T-helper 17 cell (primary cell): ENCODE data around the gene TEAD2. TPM values are rescaled to one million over a fixed set of nuclear protein-coding genes. Genes with fewer than 3 reads are reported as not detected.
"Not testable (repeated sequence)": the region's sequence is repeated elsewhere in the genome, so short reads cannot be mapped to it uniquely, and the experiment has no call there.

ENCODE experiments used
- ATAC-seq: fragments of 150-1000 bp; cut with Tn5 transposase; 2 replicates; pipeline ENCODE4 v1.10.0; 2021; ENCODE audit warnings: mild to moderate bottlenecking, moderate library complexity
- DNase-seq, 3 donors: peaks; one replicate each; pipeline versions ENCODE4 v3.0.0 to v3.0.0-alpha.2; 2020 to 2021
- H3K9me3 ChIP-seq: one replicate; pipeline ENCODE4 v1.7.0; 2013; ENCODE audit warnings: low read length, mild to moderate bottlenecking; ENCODE audit not compliant: control insufficient read depth, poor library complexity, severe bottlenecking
- H3K27ac Mint-ChIP-seq: one replicate; pipeline ENCODE4 v1.8.0; 2022; ENCODE audit warnings: mild to moderate bottlenecking, moderate library complexity, mixed read lengths
- H3K27me3 Mint-ChIP-seq: one replicate; pipeline ENCODE4 v1.8.0; 2022; ENCODE audit warnings: mixed read lengths
- H3K36me3 Mint-ChIP-seq: one replicate; pipeline ENCODE4 v1.8.0; 2022; ENCODE audit warnings: low read depth, mixed read lengths
- H3K4me1 Mint-ChIP-seq: one replicate; pipeline ENCODE4 v1.8.0; 2022; ENCODE audit warnings: mild to moderate bottlenecking, mixed read lengths
- H3K4me3 Mint-ChIP-seq: one replicate; pipeline ENCODE4 v1.8.0; 2022; ENCODE audit warnings: mild to moderate bottlenecking, moderate library complexity, mixed read lengths
- total RNA-seq, 4 donors: library from RNA in 2 of 4; stranded (reverse) in 2 of 4; gene quantifications; one replicate each; pipeline ENCODE4 v1.2.3 and lab custom pipeline; 2022 to 2026

The TEAD2 gene
- total RNA-seq, 2 donors from 2014 or later = 0.17 TPM; not detected in 1

- not testable (repeated sequence) for H3K27ac Mint-ChIP-seq, ATAC-seq
- H3K27me3 Mint-ChIP-seq = peaks cover 30% of the 10 kb centered on the region
Observed at GRCh38 chr19:49373174-49373573, 11.0 kb upstream of the TEAD2 start.

GRCh38 chr19:49371184-49371583, 9.0 kb upstream of the TEAD2 start:
- H3K4me1 Mint-ChIP-seq = peaks cover 3% of the 10 kb centered on the region
- H3K27me3 Mint-ChIP-seq = peaks cover 20% of the 10 kb centered on the region
- no peak overlapping the region for H3K4me3 Mint-ChIP-seq
- DNase-seq (no peak), ATAC-seq (no peak)
- peaks cover 7% of the 10 kb centered on the region for H3K9me3 ChIP-seq
- no peak overlapping the region for H3K27ac Mint-ChIP-seq
- H3K36me3 Mint-ChIP-seq = no peaks in the 10 kb centered on the region

More at GRCh38 chr19:49373174-49373573, 11.0 kb upstream of the TEAD2 start:
- not testable (repeated sequence) for H3K4me3 Mint-ChIP-seq, H3K36me3 Mint-ChIP-seq, DNase-seq, H3K9me3 ChIP-seq, H3K4me1 Mint-ChIP-seq

GRCh38 chr19:49368711-49369358, 6.6 kb upstream of the TEAD2 start:
- H3K27ac Mint-ChIP-seq = no peak overlapping the region

GRCh38 chr19:49366110-49366509, 3.9 kb upstream of the TEAD2 start:
- DNase-seq (no peak), ATAC-seq (no peak)
- H3K9me3 ChIP-seq = peaks cover 7% of the 10 kb centered on the region
- no peak overlapping the region for H3K27ac Mint-ChIP-seq
- H3K4me1 Mint-ChIP-seq = peaks cover 10% of the 10 kb centered on the region
- H3K36me3 Mint-ChIP-seq = peaks cover 4% of the 10 kb centered on the region
- peaks cover 5% of the 10 kb centered on the region for H3K27me3 Mint-ChIP-seq
- H3K4me3 Mint-ChIP-seq = no peak overlapping the region

More at GRCh38 chr19:49368711-49369358, 6.6 kb upstream of the TEAD2 start:
- peaks cover 5% of the 10 kb centered on the region for H3K27me3 Mint-ChIP-seq
- ATAC-seq = no peak
- H3K4me1 Mint-ChIP-seq = peaks cover 3% of the 10 kb centered on the region
- no peak for DNase-seq
- peaks cover 4% of the 10 kb centered on the region for H3K36me3 Mint-ChIP-seq
- no peak overlapping the region for H3K4me3 Mint-ChIP-seq
- peaks cover 7% of the 10 kb centered on the region for H3K9me3 ChIP-seq

- DNase-seq = no peak
- ATAC-seq = no peak
Observed at GRCh38 chr19:49364083-49364737, 2.0 kb upstream of the TEAD2 start.

GRCh38 chr19:49363268-49364082, 1.3 kb upstream of the TEAD2 start, which contains the start of gene DKKL1:
Gene DKKL1 (plus strand): TSS chr19:49363877. CDS start chr19:49363999, 122 bp downstream.
- Mint-ChIP-seq H3K4me1 (peaks cover 20% of the 10 kb centered on the region), H3K36me3 (peaks cover 6% of the 10 kb centered on the region), H3K27ac (no peak within 1 kb of the TSS), H3K4me3 (no peak within 1 kb of the TSS), H3K27me3 (no peaks in the 10 kb centered on the region)
- H3K9me3 ChIP-seq = no peaks in the 10 kb centered on the region
- ATAC-seq = peak; percentile 88
- DNase-seq = peak; percentile 42 to 63 (median 48)

More at GRCh38 chr19:49364083-49364737, 2.0 kb upstream of the TEAD2 start:
- H3K4me3 Mint-ChIP-seq = no peak overlapping the region
- H3K27me3 Mint-ChIP-seq = no peaks in the 10 kb centered on the region
- no peak overlapping the region for H3K27ac Mint-ChIP-seq
- peaks cover 7% of the 10 kb centered on the region for H3K9me3 ChIP-seq
- peaks cover 20% of the 10 kb centered on the region for H3K4me1 Mint-ChIP-seq
- peaks cover 6% of the 10 kb centered on the region for H3K36me3 Mint-ChIP-seq

- no peaks in the 10 kb centered on the region for H3K9me3 ChIP-seq
- DNase-seq = no peak
- Mint-ChIP-seq H3K4me1 (peaks cover 20% of the 10 kb centered on the region), H3K4me3 (no peak overlapping the region), H3K36me3 (peaks cover 6% of the 10 kb centered on the region), H3K27ac (no peak overlapping the region), H3K27me3 (no peaks in the 10 kb centered on the region)
- ATAC-seq = no peak
Observed at GRCh38 chr19:49362929-49363267, 682 bp upstream of the TEAD2 start.

GRCh38 chr19:49361438-49362047, 673 bp downstream of the TEAD2 start:
- Mint-ChIP-seq H3K4me3 (no peak overlapping the region), H3K36me3 (peaks cover 6% of the 10 kb centered on the region), H3K27me3 (no peaks in the 10 kb centered on the region), H3K27ac (no peak overlapping the region), H3K4me1 (peaks cover 22% of the 10 kb centered on the region)
- no peak for DNase-seq
- ATAC-seq = no peak
- no peaks in the 10 kb centered on the region for H3K9me3 ChIP-seq

GRCh38 chr19:49359851-49360820, 2.1 kb downstream of the TEAD2 start:
- ATAC-seq (no peak), DNase-seq (no peak)
- Mint-ChIP-seq H3K27me3 (peaks cover 7% of the 10 kb centered on the region), H3K36me3 (peaks cover 5% of the 10 kb centered on the region), H3K27ac (no peak overlapping the region), H3K4me3 (peak overlapping the region; percentile 25), H3K4me1 (peaks cover 32% of the 10 kb centered on the region)
- no peaks in the 10 kb centered on the region for H3K9me3 ChIP-seq

- peak overlapping the region; percentile 27 for H3K27ac Mint-ChIP-seq
- no peaks in the 10 kb centered on the region for H3K9me3 ChIP-seq
- peaks cover 32% of the 10 kb centered on the region for H3K4me1 Mint-ChIP-seq
- peaks cover 2% of the 10 kb centered on the region for H3K36me3 Mint-ChIP-seq
- DNase-seq (no peak), ATAC-seq (no peak)
- peak overlapping the region; percentile 41 for H3K4me3 Mint-ChIP-seq
- H3K27me3 Mint-ChIP-seq = peaks cover 23% of the 10 kb centered on the region
Observed at GRCh38 chr19:49357186-49357585, 5.0 kb downstream of the TEAD2 start.

- H3K4me1 Mint-ChIP-seq = peaks cover 27% of the 10 kb centered on the region
- H3K36me3 Mint-ChIP-seq = peaks cover 2% of the 10 kb centered on the region
- H3K4me3 Mint-ChIP-seq = peak overlapping the region; percentile 39
- no peak for ATAC-seq
- no peak for DNase-seq
- H3K9me3 ChIP-seq = no peaks in the 10 kb centered on the region
- H3K27ac Mint-ChIP-seq = no peak overlapping the region
- H3K27me3 Mint-ChIP-seq = peaks cover 24% of the 10 kb centered on the region
Observed at GRCh38 chr19:49356382-49356781, 5.8 kb downstream of the TEAD2 start.

GRCh38 chr19:49355909-49356353, 6.3 kb downstream of the TEAD2 start:
- H3K4me3 Mint-ChIP-seq = no peak overlapping the region
- ATAC-seq (no peak), DNase-seq (no peak)
- peaks cover 23% of the 10 kb centered on the region for H3K4me1 Mint-ChIP-seq
- H3K9me3 ChIP-seq = no peaks in the 10 kb centered on the region
- H3K36me3 Mint-ChIP-seq = peaks cover 2% of the 10 kb centered on the region
- peaks cover 29% of the 10 kb centered on the region for H3K27me3 Mint-ChIP-seq
- no peak overlapping the region for H3K27ac Mint-ChIP-seq
